HG03565 (cell line): ENCODE results near the gene CCR6.
"Not testable (repeated sequence)": the region's sequence is repeated elsewhere in the genome, so short reads cannot be mapped to it uniquely, and the experiment has no call there.

Experiments
- ATAC-seq: cut with Tn5 transposase; IDR thresholded peaks from one replicate; pipeline ENCODE4 v1.9.1; 2021; ENCODE audit warnings: mild to moderate bottlenecking, moderate library complexity; ENCODE audit not compliant: unreplicated experiment

CCR6 gene

GRCh38 chr6:167122827-167123657 lies at the start of gene CCR6:
Gene CCR6 (plus strand): TSS chr6:167123096. CDS start chr6:167136135, 13,039 bp downstream.
- no peak for ATAC-seq

- no peak for ATAC-seq
Observed at GRCh38 chr6:167073679-167074274, 49.1 kb upstream of the CCR6 start.

- ATAC-seq, result no peak
Observed at GRCh38 chr6:167077241-167077932, 45.5 kb upstream of the CCR6 start.

GRCh38 chr6:167078745-167079144 lies 44.2 kb upstream of the CCR6 start:
- ATAC-seq, result no peak

GRCh38 chr6:167079853-167080297 lies 43.0 kb upstream of the CCR6 start:
- peak; percentile 97 for ATAC-seq

GRCh38 chr6:167087857-167088354 lies 35.0 kb upstream of the CCR6 start:
- no peak for ATAC-seq

DNA sequence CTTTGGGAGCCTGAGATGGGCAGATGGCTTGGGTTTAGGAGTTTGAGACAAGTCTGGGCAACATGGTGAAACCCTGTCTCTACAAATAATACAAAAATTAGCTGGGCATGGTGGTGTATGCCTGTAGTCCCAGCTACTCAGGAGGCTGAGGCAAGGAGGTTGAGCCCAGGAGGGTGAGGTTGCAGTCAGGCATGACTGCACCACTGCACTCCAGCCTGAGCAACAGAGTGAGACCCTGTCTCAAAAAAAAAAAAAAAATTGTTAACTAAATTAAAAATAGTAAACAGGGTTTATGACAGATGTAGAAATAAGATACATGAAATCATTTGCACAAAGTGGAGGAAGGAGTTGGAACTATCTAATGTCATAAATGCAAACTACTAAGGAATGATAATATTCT lies 34.2 kb upstream of the CCR6 start:
- not testable (repeated sequence) for ATAC-seq

- no peak for ATAC-seq
Observed at GRCh38 chr6:167089243-167090142, 33.4 kb upstream of the CCR6 start.

DNA sequence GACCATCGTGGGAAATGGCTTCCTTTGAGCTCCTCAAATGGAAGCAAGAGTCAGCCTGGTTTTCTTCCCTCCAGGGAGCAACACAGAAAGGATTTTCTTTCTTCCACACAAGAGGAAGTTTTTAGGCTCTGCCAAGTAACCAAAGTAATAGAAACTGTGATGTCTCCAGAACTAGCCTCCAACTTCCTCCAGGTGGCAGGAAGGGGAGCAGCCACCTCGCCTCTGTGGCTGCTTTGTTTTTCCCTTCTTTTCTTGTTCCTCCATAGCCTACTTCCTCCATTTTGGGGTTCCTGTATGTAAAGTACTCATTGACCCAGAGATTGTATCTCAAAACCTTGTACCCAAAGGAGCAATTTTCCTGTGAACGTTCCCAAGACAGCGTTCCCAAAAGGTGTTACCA lies 32.7 kb upstream of the CCR6 start:
- no peak for ATAC-seq

GRCh38 chr6:167091026-167091804 lies 31.7 kb upstream of the CCR6 start:
- no peak for ATAC-seq

- no peak for ATAC-seq
Observed at GRCh38 chr6:167091805-167092107, 31.1 kb upstream of the CCR6 start.

GRCh38 chr6:167092672-167093339 lies 30.1 kb upstream of the CCR6 start:
- ATAC-seq, result no peak

DNA sequence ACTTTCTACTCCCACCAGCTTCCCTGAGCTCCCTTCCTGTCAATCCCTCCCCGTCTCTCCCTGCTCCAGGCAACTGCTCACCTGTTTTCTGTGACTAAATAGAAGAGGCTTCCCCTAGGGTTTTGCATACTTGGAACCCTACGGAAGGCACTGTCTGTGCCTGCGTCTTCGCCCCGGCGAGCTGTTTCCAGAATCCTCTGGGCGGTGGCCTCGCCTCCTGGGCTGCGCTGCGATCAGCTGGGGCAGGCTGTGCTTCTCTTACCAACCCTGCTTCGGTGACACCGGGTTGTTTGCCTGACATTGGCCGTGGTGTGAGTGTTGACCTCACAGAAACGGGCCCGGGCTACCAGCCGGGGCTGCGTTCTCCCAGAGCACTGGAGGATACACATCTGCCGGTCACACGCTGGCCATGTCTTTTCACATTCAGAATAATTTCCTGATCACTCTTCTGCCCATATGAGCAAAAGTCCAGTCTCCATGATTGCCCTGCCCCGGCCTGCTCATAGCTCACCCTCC lies 29.4 kb upstream of the CCR6 start:
- ATAC-seq, result no peak

DNA sequence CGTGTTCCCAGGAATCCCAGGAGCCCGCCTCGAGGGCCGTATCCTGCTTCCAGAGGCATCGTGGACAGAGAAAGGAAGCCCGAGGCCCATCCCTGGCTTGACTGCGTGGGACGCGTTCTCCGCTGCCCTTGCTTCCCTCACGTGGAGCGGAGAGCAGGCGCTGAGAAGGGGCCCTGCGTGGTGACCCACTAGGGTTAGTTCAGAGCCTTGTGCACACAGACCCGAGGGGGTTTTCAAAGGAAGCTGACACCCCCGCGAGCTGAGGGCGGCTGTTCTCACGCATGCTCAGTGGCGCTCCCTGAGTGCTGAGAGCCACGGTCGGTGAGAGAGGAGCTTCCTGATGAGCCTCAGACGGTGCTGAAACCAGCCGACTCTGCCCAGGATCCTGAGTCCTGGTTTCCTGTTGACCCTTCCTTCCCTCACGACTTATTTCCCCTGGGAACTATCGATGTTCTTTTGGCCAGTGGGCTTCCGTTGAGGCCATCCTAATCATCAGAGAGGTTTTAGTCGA lies 28.9 kb upstream of the CCR6 start:
- peak; percentile 35 for ATAC-seq

- peak; percentile 10 for ATAC-seq
Observed at GRCh38 chr6:167094436-167094819, 28.5 kb upstream of the CCR6 start.

GRCh38 chr6:167094820-167095637 lies 27.9 kb upstream of the CCR6 start:
- ATAC-seq, result peak; percentile 32

DNA sequence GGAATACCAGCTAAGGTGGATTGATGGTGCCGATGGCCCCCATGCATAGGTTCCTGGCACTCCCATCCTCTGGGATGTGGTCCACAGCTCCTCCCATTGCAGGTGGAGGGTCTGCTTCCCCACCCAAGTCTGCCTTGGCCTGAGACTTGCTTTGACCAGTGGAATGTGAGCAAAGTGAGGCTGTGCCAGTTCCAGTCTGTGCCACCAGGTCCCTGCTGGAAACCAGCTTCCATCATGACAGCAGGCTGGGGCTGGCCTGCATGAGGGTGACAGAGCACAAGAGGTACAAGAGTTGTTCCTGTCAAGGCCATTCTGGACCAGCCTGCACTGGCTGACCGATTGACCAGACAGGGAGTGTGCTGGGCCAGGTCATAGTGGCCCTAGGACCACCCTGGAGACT lies 27.0 kb upstream of the CCR6 start:
- no peak for ATAC-seq

GRCh38 chr6:167096991-167097390 lies 25.9 kb upstream of the CCR6 start:
- no peak for ATAC-seq
